Left ventricle myocardium inferior (tissue), 1 donor: ENCODE measurements around the gene ACBD3. TPM values are rescaled to one million over a fixed set of nuclear protein-coding genes. Genes with fewer than 3 reads are reported as not detected.

Source experiments
- DNase-seq: peaks from one replicate; pipeline ENCODE4 v3.0.0-alpha.2; 2020
- H3K27ac ChIP-seq: fragments of 200-600 bp; replicated peaks from 2 replicates; pipeline ENCODE4 v1.8.0; 2021
- H3K27me3 ChIP-seq: fragments of 200-600 bp; 2 replicates; pipeline ENCODE4 v1.8.0; 2021; ENCODE audit warnings: low read depth
- H3K36me3 ChIP-seq: fragments of 200-600 bp; 2 replicates; pipeline ENCODE4 v1.8.0; 2021
- H3K4me1 ChIP-seq: fragments of 200-600 bp; 2 replicates; pipeline ENCODE4 v1.8.0; 2021
- H3K4me3 ChIP-seq: fragments of 200-600 bp; 2 replicates; pipeline ENCODE4 v1.8.0; 2021; ENCODE audit warnings: mild to moderate bottlenecking, moderate library complexity
- H3K9me3 ChIP-seq: fragments of 200-600 bp; replicated peaks from 2 replicates; pipeline ENCODE4 v1.8.0; 2021
- intact Hi-C: fragments of 100-400 bp; cut with micrococcal nuclease; formaldehyde crosslinking; loops from one replicate; pipeline ENCODE4 v1.11.0; 2022
- total RNA-seq: library from RNA; stranded (reverse); fragmentation: NEBNext Ultra II Directional; extraction: Animal tissue kit (Norgen Biotek cat#: 25700); gene quantifications from one replicate; pipeline ENCODE4 v1.2.1, GENCODE V29; 2021
- TF ChIP-seq, protein P1 (sequence below): fragments of 200-600 bp; IDR thresholded peaks from 2 replicates; pipeline ENCODE4 v1.8.0; 2021; ENCODE audit warnings: antibody characterized with exemption, mild to moderate bottlenecking, borderline replicate concordance
- donor health status: DM: no; HTN: yes; CAD: no; lungs with severe emphysema.

The ACBD3 gene
- total RNA-seq, 1 donor from 2014 or later: 29.6 TPM

DNA sequence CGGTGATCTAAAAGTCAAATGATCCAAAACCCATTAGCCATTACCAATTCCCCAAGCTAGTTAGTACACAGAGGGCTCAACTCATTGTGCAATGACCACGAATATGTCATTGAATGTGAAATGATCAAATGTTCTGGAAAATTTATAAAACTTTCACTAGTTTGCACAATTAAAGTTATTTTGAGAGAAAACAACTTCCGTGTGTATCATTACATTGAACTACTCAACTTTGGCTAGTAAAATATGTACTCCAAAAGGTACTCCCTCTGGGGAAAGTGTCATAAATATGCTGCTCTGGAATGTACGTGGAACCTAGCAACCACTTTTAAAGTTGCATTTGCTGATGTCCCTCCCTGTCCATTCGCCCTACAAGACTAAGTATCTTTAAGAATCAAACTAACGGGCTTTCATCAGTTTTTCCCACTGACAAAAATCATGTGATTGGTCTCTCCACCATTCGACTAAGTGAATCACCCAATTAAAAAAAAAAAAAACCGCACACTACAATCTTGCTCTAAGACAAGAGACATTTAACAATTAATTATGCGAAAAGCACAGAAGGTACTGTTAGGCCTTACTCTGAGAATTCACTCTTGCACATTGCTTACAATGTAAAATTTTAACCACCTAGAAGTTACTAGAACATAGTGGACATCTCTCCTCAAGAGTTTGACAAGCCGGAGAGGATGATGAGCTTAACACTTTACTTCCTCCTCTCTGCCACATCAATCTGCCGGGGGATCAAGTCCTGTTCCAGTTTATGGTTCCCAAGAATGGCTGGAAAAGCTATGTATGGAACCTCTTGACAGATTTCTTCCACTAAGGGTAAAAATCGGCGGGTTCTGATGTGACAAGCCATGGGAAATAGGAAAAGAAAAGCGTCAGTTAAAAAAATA, 1.2 kb downstream of the ACBD3 start:
- Histone ChIP-seq H3K4me1 (peaks cover 69% of the 10 kb centered on the region), H3K27ac (peak overlapping the region; percentile 97), H3K4me3 (peak overlapping the region; percentile 98), H3K27me3 (no peaks in the 10 kb centered on the region), H3K9me3 (no peaks in the 10 kb centered on the region), H3K36me3 (peaks cover 9% of the 10 kb centered on the region)
- DNase-seq: no peak
- TF ChIP-seq, protein P1, sequence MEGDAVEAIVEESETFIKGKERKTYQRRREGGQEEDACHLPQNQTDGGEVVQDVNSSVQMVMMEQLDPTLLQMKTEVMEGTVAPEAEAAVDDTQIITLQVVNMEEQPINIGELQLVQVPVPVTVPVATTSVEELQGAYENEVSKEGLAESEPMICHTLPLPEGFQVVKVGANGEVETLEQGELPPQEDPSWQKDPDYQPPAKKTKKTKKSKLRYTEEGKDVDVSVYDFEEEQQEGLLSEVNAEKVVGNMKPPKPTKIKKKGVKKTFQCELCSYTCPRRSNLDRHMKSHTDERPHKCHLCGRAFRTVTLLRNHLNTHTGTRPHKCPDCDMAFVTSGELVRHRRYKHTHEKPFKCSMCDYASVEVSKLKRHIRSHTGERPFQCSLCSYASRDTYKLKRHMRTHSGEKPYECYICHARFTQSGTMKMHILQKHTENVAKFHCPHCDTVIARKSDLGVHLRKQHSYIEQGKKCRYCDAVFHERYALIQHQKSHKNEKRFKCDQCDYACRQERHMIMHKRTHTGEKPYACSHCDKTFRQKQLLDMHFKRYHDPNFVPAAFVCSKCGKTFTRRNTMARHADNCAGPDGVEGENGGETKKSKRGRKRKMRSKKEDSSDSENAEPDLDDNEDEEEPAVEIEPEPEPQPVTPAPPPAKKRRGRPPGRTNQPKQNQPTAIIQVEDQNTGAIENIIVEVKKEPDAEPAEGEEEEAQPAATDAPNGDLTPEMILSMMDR: no peak
- intact Hi-C loops: no loop called here

DNA sequence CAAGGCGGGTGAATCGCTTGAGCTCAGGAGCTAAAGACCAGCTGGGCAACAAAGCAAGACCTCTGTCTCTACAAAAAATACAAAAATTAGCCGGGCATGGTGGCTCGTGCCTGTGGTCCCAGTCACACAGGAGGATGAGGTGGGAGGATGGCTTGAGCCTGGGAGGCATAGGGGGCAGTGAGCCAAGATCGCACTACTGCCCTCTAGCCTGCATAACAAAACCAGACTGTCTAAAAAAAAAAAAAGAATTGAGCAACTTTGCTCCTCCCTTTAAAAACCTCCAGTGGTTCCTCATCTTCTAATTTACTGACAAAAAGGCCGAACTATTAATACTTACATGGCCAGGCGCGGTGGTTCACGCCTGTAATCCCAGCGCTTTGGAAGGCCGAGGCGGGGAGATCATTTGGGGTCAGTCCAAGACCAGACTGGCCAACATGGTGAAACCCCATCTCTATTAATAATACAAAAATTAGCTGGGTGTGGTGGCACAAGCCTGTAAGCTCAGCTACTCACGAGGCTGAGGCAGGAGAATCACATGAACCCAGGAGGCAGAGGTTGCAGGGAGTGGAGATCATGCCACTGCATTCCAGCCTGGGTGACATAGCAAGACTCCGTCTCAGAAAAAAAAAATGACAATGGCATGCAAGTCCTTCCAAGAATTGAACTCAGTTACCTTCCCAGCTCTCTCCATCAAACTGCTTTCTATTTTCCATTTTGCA, 4.4 kb downstream of the ACBD3 start:
- no peaks in the 10 kb centered on the region for H3K27me3 ChIP-seq
- peaks cover 78% of the 10 kb centered on the region for H3K4me1 ChIP-seq
- peak overlapping the region; percentile 30 for H3K27ac ChIP-seq
- peak; percentile 53 for DNase-seq
- intact Hi-C loops: no loop called here
- no peak overlapping the region for H3K4me3 ChIP-seq
- TF ChIP-seq, protein P1: peak; percentile 47
- no peaks in the 10 kb centered on the region for H3K9me3 ChIP-seq
- peaks cover 11% of the 10 kb centered on the region for H3K36me3 ChIP-seq

DNA sequence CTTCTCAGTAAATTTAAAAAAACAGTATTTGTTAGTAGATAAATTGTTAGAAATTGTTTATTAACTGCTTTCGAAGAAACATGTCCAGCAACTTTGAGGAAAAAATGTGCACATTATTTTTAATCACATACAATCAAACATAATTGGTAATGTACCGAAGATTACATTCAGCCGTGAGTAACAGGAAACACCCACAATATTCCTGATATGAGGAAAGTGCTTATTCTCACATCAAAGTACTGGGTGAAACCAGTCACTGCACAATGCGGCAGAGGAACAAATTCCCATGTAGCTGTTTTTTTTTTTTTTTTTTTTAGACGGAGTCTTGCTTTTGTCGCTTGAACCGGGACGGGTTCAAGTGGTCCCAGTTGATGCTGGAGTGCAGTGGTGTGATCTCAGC, 9.7 kb downstream of the ACBD3 start:
- H3K36me3 ChIP-seq: peaks cover 5% of the 10 kb centered on the region
- TF ChIP-seq, protein P1: no peak
- H3K27ac ChIP-seq: no peak overlapping the region
- peaks cover 33% of the 10 kb centered on the region for H3K4me1 ChIP-seq
- H3K9me3 ChIP-seq: no peaks in the 10 kb centered on the region
- H3K4me3 ChIP-seq: no peak overlapping the region
- no peaks in the 10 kb centered on the region for H3K27me3 ChIP-seq
- intact Hi-C loops: no loop called here
- no peak for DNase-seq

DNA sequence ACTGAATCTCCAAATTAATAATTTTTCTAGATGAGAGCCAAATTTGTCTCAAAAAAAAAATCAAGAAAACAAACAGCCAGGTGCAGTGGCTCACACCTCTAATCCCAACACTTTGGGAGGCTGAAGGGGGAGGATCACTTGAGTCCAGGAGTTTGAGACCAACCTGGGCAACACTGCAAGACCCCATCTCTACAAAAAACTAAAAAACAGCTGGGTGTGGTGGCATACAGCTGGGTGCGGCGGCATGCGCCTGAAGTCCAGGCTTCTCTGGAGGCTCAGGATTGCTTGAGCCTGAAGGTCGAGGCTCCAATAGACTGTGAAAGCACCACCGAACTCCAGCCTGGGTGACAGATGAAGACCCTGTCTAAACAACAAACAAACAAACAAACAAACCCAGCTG, 14.0 kb downstream of the ACBD3 start:
- Histone ChIP-seq H3K4me1 (peaks cover 17% of the 10 kb centered on the region), H3K27ac (no peak overlapping the region), H3K9me3 (no peaks in the 10 kb centered on the region), H3K27me3 (no peaks in the 10 kb centered on the region), H3K36me3 (no peaks in the 10 kb centered on the region), H3K4me3 (no peak overlapping the region)
- TF ChIP-seq, protein P1: no peak
- intact Hi-C loops: no loop called here
- no peak for DNase-seq

DNA sequence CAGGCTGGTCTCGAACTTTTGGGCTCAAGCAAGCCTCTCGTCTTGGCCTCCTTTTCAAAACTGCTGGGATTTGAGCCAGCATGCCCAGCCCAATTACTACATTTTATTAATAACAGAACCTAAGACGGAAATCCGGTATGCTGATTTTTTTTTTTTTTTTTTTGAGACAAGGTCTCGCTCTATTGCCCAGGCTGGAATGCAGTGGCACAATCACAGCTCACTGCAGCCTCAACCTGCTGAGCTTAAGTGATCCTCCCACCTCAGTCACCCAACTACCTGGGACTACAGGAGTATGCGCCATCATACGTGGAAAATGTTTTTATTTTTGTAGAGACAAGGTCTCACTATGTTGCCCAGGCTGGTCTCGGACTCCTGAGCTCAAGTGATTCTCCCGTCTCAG, 20.2 kb downstream of the ACBD3 start:
- no peaks in the 10 kb centered on the region for H3K27me3 ChIP-seq
- no peak for DNase-seq
- peaks cover 10% of the 10 kb centered on the region for H3K4me1 ChIP-seq
- H3K9me3 ChIP-seq: no peaks in the 10 kb centered on the region
- no peak overlapping the region for H3K4me3 ChIP-seq
- intact Hi-C loops: no loop called here
- no peak overlapping the region for H3K27ac ChIP-seq
- H3K36me3 ChIP-seq: peaks cover 44% of the 10 kb centered on the region
- TF ChIP-seq, protein P1: no peak
